Heart right ventricle (tissue), 16 donors: ENCODE data around the gene STX18. TPM values are rescaled to one million over a fixed set of nuclear protein-coding genes. Genes with fewer than 3 reads are reported as not detected.
"Not testable (repeated sequence)": the region's sequence is repeated elsewhere in the genome, so short reads cannot be mapped to it uniquely, and the experiment has no call there.

Experiments used
- ATAC-seq, 8 donors: fragments of 200-7000 bp; cut with Tn5 transposase; one replicate each; pipeline ENCODE4 v1.9.1; 2020; ENCODE audit warnings: mild to moderate bottlenecking in 8 of 8, moderate library complexity in 8 of 8, moderate number of reproducible peaks in 1 of 8
- DNase-seq, 2 donors: peaks; one replicate each; pipeline ENCODE4 v3.0.0-alpha.2; 2020
- H3K27ac ChIP-seq, 10 donors: fragments of 200-600 bp; sonication (generic) in 2 of 10; one replicate each; pipeline versions ENCODE4 v1.5.0 to v1.8.0; 2020 to 2022; ENCODE audit warnings: mild to moderate bottlenecking in 3 of 10
- H3K27me3 ChIP-seq, 7 donors: fragments of 200-600 bp; one replicate each; pipeline ENCODE4 v1.8.0; 2021 to 2022; ENCODE audit warnings: mild to moderate bottlenecking in 2 of 7
- H3K36me3 ChIP-seq, 9 donors: fragments of 200-600 bp; sonication (generic) in 1 of 9; one replicate each; pipeline versions ENCODE4 v1.5.0 to v1.8.0; 2020 to 2022; ENCODE audit warnings: mild to moderate bottlenecking in 2 of 9
- H3K4me1 ChIP-seq, 9 donors: fragments of 200-600 bp; sonication (generic) in 1 of 9; one replicate each; pipeline versions ENCODE4 v1.5.0 to v1.8.0; 2020 to 2022; ENCODE audit warnings: mild to moderate bottlenecking in 4 of 9
- H3K4me3 ChIP-seq, 10 donors: fragments of 200-600 bp; sonication (generic) in 2 of 10; one replicate each; pipeline versions ENCODE4 v1.5.0 to v1.8.0; 2020 to 2022; ENCODE audit warnings: mild to moderate bottlenecking in 7 of 10, moderate library complexity in 2 of 10
- H3K9me3 ChIP-seq, 11 donors: fragments of 200-600 bp in 10 of 11; sonication (generic) in 2 of 11; one replicate each; pipeline versions ENCODE4 v1.5.0 to v1.8.0; 2013 to 2022; ENCODE audit warnings: mild to moderate bottlenecking in 2 of 11, control low read depth in 1 of 11, moderate library complexity in 1 of 11
- WGBS, 2 donors: extraction: QIAGEN DNeasy Blood & Tissue Kit; methylation state at CpG; one replicate each; pipeline ENCODE4 v1.1.7; 2013; ENCODE audit warnings: inconsistent platforms in 1 of 2; 5-methylcytosine and 5-hydroxymethylcytosine counted together
- intact Hi-C, 10 donors: fragments of 100-400 bp; cut with DNase I; formaldehyde crosslinking; loops; one replicate each; pipeline versions ENCODE4 v1.11.1 to v1.14.2; 2022
- polyA plus RNA-seq, 2 donors: library from polyadenylated mRNA; stranded (reverse); fragments of 200-250 nt; gene quantifications; one replicate each; pipeline ENCODE4 v1.2.3, GENCODE V29; 2013
- total RNA-seq, 10 donors: library from RNA; stranded (reverse); fragmentation: NEBNext Ultra II Directional in 3 of 10; extraction: Animal tissue kit (Norgen Biotek cat#: 25700) in 3 of 10; gene quantifications; one replicate each; pipeline versions ENCODE4 v1.2.1 to v1.2.4, GENCODE V29; 2021 to 2023
- TF ChIP-seq, protein P1 (sequence below), 9 donors: fragments of 200-600 bp; sonication (generic) in 2 of 9; IDR thresholded peaks; one replicate each; pipeline versions ENCODE4 v1.5.0 to v1.8.0; 2021 to 2022; ENCODE audit warnings: antibody characterized with exemption in 9 of 9, mild to moderate bottlenecking in 5 of 9, moderate library complexity in 1 of 9
- donor health status: Arrhythmogenic right ventricular cardiomyopathy.
- donor health status: ischemic (EF 13 %, LVEDD 7.1; RV severe dilation, severe dysfunction).
- donor health status: healthy with polysubstance abuse.
- donor health status: DM: no; HTN: yes; CAD: no.
- donor health status: DM: no; HTN: no; CAD: no.
- donor health status: ischemic (EF 25% LVEDD 6.9; RV normal size, moderate dysfunction).
- donor health status: ischemic (EF 25% LVEDD 5.7; RV mildly dilated, moderate dysfunction).
- donor health status: healthy.
- donor health status: DM: yes; HTN: yes; CAD: no.
- donor health status: Ischemic cardiomyopathy.
- donor health status: ischemic (EF 35%, LVEDD 5.7; RV mildly dilated, moderate dysfunction).
- donor health status: nonischemic (EF 11% LVEDD 7.7; RV severe dilation, severe dysfunction).
- donor health status: DM: yes; HTN: yes; CAD: no.
- donor health status: PGD.
- donor health status: ischemic (EF 29% LVEDD 5.4; RV normal size, mild dysfunction).
- donor health status: nonischemic (EF 23%, LVEDD 6.1; RV moderate dilation, normal function).

The STX18 gene
- total and polyA plus RNA-seq, 12 donors, result 13.5 to 24.5 (median 18.2) TPM

DNA sequence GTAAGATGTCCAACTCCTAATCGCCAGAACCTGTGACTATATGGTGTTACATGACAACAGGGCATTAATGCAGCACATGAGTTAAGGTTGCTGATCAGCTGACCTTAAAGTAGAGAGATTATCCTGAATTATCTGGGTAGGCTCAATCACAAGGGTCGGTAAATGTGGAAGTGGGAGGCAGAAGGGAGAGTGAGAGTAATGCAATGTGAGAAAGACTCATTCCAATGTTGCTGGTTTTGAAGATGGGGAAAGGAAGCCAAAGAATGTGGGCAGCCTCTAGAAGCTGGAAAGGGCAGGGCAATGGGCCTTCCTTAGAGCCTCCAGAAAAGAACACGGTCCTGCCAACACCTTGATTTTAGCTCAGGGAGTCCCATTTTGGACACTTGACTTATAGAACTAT is 67.4 kb downstream of the STX18 start:
- TF ChIP-seq, protein P1, sequence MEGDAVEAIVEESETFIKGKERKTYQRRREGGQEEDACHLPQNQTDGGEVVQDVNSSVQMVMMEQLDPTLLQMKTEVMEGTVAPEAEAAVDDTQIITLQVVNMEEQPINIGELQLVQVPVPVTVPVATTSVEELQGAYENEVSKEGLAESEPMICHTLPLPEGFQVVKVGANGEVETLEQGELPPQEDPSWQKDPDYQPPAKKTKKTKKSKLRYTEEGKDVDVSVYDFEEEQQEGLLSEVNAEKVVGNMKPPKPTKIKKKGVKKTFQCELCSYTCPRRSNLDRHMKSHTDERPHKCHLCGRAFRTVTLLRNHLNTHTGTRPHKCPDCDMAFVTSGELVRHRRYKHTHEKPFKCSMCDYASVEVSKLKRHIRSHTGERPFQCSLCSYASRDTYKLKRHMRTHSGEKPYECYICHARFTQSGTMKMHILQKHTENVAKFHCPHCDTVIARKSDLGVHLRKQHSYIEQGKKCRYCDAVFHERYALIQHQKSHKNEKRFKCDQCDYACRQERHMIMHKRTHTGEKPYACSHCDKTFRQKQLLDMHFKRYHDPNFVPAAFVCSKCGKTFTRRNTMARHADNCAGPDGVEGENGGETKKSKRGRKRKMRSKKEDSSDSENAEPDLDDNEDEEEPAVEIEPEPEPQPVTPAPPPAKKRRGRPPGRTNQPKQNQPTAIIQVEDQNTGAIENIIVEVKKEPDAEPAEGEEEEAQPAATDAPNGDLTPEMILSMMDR (IDR thresholded peaks at IDR 0.05), result no peak
- intact Hi-C loops, result no loop called here
- Histone ChIP-seq H3K9me3 (no peaks in the 10 kb centered on the region), H3K27ac (no peak overlapping the region), H3K36me3 (peaks cover 0 to 24% (median 19%) of the 10 kb centered on the region in 9 donors), H3K4me3 (no peak overlapping the region), H3K27me3 (no peaks in the 10 kb centered on the region), H3K4me1 (peaks cover 0 to 16% (median 0%) of the 10 kb centered on the region in 9 donors)
- no peak for DNase-seq
- WGBS, 2 donors, result 93 to 96% methylated on average over 3 of the region's 3 CpGs
- ATAC-seq, result no peak

DNA sequence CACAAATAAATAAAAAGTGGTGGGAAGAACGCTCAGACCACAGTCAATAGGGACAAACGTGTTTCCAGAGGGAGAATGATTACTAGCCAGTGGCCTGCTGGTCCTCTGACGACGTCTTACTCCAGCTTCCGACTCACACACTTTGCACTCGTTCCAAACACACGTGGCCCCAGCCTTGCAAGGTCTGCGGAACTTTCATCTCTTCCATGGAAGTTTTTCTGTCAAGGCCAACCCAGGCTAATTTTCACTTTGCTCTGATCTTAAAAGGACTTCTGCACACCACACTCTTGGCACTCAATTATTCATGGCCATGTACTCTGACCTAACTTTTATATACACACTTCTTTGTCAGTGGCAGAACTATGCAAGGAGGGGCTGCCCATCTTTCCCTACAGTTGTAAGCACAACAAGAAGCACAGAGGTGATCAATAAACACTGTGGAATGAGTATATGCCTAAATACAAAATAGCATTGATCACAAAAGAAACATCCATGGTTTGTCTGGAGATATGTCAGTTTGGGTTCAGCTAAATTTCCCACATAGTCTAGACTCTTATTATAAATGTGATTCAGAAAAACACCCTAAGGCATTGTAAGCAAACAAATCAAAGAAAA is 69.4 kb downstream of the STX18 start:
- Histone ChIP-seq H3K4me1 (peaks cover 0 to 16% (median 0%) of the 10 kb centered on the region in 9 donors), H3K9me3 (no peaks in the 10 kb centered on the region), H3K27me3 (no peaks in the 10 kb centered on the region), H3K27ac (no peak overlapping the region), H3K4me3 (no peak overlapping the region), H3K36me3 (peaks cover 0 to 44% (median 19%) of the 10 kb centered on the region in 9 donors)
- TF ChIP-seq, protein P1 (IDR thresholded peaks at IDR 0.05), result no peak
- intact Hi-C loops, result no loop called here
- ATAC-seq (no peak), DNase-seq (no peak)
- 91 to 93% methylated on average over 8 of the region's 8 CpGs for WGBS, 2 donors

DNA sequence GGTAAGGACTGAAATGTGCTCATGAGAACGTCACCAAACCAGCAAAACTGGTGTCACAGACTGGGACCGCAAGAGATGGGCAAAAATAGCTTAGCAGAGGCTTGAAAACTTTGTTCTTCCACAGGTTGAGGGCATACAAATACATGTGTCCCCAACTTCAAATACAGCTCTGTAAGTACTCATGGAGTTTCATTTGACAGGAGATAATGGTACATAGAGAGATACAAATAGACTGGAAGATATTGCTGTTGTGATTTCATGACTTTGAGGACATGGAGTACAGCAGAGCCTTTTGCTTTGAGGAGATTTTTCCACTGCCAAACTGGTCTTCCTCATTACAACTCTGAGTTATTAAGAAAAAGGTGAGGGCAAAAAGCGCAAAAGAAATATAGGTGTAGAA is 70.7 kb downstream of the STX18 start:
- intact Hi-C loops, result no loop called here
- Histone ChIP-seq H3K36me3 (peaks cover 0 to 57% (median 19%) of the 10 kb centered on the region in 9 donors), H3K27ac (no peak overlapping the region), H3K4me3 (no peak overlapping the region), H3K9me3 (no peaks in the 10 kb centered on the region), H3K27me3 (no peaks in the 10 kb centered on the region), H3K4me1 (peaks cover 0 to 16% (median 0%) of the 10 kb centered on the region in 9 donors)
- whole genome bisulfite sequencing, 2 donors, result 89% methylated on average over 3 of the region's 3 CpGs
- TF ChIP-seq, protein P1 (IDR thresholded peaks at IDR 0.05), result no peak
- ATAC-seq (peak in 2 of 8 donors; percentile 56 to 72), DNase-seq (no peak)

DNA sequence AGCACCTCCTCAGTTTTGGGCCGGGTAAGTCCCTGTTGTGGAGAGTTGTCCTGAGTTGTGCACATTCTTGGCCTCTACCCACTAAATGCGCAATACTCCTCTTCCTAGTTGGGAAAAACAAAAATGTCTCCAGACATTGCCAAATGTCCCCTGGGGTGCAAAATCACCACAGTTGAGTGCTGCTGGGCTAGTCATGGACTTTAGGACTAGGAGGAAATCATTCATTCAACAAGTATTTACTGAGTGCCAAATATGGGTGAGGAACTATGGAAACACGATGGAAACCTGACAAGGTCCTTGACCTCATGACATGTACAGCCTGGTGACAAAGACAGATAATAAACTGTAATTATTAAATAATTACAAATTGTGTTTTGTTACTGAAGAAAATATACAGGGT is 71.6 kb downstream of the STX18 start:
- Histone ChIP-seq H3K27ac (no peak overlapping the region), H3K4me3 (no peak overlapping the region), H3K9me3 (no peaks in the 10 kb centered on the region), H3K27me3 (no peaks in the 10 kb centered on the region), H3K36me3 (peaks cover 0 to 67% (median 19%) of the 10 kb centered on the region in 9 donors), H3K4me1 (peaks cover 0 to 16% (median 0%) of the 10 kb centered on the region in 9 donors)
- TF ChIP-seq, protein P1 (IDR thresholded peaks at IDR 0.05), result no peak
- DNase-seq, result no peak
- 94 to 96% methylated on average over 3 of the region's 3 CpGs for WGBS, 2 donors
- intact Hi-C loops, result no loop called here
- no peak for ATAC-seq

DNA sequence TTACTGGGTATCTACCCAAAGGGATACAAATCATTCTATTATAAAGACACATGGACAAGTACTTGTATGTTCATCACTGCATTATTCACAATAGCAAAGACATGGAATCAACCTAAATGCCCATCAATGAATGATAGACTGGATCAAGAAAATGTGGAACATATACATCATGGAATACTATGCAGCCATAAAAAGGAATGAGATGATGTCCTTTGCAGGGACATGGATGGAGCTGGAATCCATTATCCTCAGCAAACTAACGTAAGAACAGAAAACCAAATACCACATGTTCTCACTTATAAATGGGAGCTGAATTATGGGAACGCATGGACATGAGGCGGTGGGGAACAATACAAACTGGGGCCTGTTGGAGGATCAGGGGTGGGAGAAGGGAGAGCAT is 76.6 kb downstream of the STX18 start:
- H3K4me1 ChIP-seq, ATAC-seq, intact Hi-C loops, H3K9me3 ChIP-seq, H3K4me3 ChIP-seq, H3K27me3 ChIP-seq, H3K27ac ChIP-seq, DNase-seq: not testable (repeated sequence)
- 98 to 99% methylated on average over 3 of the region's 3 CpGs for WGBS, 2 donors
- peaks cover 0 to 71% (median 17%) of the 10 kb centered on the region in 9 donors for H3K36me3 ChIP-seq
